Embryonic facial prominence (tissue), 1 donor: ENCODE results near the gene COMT.
"Not testable (repeated sequence)": the region's sequence is repeated elsewhere in the genome, so short reads cannot be mapped to it uniquely, and the experiment has no call there.

Source experiments
- DNase-seq: peaks from one replicate; pipeline ENCODE4 v3.0.0-alpha.2; 2016; ENCODE audit errors: extremely low spot score

The COMT gene

DNA sequence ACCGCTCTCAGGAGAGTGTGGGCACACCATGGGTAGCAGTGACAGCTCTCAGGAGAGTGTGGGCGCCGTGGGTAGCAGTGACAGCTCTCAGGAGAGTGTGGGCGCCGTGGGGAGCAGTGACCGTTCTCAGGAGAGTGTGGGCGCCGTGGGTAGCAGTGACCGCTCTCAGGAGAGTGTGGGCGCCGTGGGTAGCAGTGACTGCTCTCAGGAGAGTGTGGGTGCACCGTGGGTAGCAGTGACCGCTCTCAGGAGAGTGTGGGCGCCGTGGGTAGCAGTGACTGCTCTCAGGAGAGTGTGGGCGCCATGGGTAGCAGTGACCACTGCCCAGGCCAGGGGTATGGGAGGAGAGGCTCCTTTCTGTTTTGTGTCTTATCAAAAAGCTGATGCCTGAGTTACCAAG is 33.7 kb upstream of the COMT start:
- DNase-seq, result not testable (repeated sequence)

GRCh38 chr22:19909350-19910179 is 32.0 kb upstream of the COMT start:
- peak; percentile 63 for DNase-seq

- no peak for DNase-seq
These were observed 31.3 kb upstream of the COMT start for GRCh38 chr22:19910180-19910744.

DNA sequence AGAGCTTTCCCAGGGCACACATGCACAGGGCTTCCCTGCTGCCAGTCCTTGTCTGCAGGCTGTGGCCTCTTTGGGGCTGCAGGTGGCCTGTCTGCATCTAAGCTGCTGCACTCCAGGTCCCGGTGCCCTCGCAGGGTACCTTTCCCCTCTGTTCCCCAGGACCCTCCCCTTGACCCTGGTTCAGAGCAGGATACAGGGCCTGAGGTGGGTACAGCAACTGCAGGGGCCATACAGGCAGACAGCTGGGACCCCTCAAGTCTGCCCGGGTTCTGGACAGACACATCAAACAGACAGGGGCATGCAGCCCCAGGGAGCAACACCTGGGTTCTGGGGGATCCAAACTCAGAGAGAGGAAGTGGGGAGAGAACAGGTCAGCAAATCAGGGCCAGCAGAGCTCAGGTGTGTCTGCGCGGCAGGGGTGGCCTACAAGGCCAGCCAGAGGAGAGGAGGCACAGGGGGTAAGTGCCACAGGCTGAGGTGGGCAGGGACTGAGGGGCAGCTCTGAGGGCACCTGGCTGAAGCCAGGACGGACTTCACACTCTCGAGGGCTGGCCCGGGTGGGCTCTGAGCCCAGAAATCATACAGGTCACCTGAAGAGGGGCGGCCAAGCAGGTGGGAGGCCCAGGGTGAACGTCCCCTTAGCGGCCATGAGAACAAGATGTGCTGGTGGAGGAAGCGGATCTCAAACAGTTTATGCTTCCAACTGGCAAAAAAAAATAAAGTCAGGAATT is 29.9 kb upstream of the COMT start:
- no peak for DNase-seq

DNA sequence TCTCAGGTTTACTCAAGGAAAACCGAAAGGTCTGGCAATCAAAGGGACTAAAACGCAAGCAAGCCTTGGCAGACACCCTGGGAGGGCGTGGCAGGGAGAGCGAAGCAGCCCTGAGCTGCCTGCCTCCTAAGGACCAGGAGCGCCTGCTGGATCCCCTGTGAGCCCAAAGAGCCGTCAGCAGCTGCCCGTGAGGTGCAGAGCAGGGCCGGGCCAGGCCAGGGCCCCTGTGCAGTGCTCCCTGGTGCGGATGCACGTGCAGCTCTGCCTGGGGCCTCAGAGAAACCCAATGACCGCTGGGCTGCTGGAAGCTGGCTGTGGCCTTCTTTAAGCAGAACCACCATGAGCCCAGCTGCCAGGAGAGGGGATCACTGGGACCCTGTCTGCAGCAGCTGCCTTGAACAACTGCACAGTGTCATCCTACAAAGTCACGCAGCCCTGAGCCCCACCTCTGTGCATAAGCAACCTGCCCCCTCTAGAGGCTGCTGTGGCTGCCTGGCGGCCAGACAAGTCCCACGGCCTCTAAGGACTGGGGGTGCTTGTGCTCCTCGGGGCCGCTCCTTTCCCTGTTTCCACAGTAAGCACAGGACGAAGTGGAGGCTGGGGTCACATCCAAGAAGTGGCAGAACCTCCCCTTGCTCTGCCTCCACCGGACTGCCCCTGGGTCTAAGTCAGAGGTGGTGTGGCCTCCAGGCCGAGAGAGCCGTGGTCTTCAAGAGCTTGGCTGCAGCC is 29.1 kb upstream of the COMT start:
- no peak for DNase-seq

DNA sequence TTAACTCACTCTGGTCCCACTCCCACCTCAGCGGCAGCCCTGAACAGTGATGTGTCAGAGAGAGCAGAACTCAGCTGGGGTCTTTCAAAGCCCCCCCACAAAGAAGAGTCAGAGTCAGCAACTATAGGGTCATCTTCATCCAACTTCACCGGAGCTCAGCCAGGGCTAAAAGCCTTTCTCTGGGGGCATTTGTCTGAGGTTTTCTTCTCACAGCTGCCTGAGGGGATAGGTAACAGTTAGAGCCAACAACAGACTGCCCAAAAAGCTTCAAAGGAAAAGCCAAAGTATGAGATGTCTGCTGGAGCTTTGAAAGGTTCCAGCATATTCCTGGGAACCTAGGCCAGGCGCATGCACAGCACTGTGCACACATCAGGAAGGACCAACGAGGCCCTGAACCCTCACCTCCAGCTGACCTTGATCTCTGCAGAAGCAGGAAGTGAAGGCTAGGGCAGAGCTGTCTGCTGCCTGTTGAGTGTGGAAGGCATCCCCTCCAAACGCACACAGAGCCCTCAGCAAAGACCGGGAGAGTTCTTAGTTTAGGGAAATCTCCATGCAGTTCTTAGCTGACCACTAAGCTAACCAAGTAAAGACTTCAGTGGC is 28.1 kb upstream of the COMT start:
- DNase-seq, result no peak

GRCh38 chr22:19914201-19914943 is 27.2 kb upstream of the COMT start:
- DNase-seq, result no peak

GRCh38 chr22:19915287-19915954 is 26.2 kb upstream of the COMT start:
- DNase-seq, result no peak

GRCh38 chr22:19916006-19916405 is 25.6 kb upstream of the COMT start:
- DNase-seq, result no peak

- DNase-seq, result no peak
These were observed 24.6 kb upstream of the COMT start for GRCh38 chr22:19916941-19917340.

- no peak for DNase-seq
These were observed 24.0 kb upstream of the COMT start for GRCh38 chr22:19917389-19918138.

DNA sequence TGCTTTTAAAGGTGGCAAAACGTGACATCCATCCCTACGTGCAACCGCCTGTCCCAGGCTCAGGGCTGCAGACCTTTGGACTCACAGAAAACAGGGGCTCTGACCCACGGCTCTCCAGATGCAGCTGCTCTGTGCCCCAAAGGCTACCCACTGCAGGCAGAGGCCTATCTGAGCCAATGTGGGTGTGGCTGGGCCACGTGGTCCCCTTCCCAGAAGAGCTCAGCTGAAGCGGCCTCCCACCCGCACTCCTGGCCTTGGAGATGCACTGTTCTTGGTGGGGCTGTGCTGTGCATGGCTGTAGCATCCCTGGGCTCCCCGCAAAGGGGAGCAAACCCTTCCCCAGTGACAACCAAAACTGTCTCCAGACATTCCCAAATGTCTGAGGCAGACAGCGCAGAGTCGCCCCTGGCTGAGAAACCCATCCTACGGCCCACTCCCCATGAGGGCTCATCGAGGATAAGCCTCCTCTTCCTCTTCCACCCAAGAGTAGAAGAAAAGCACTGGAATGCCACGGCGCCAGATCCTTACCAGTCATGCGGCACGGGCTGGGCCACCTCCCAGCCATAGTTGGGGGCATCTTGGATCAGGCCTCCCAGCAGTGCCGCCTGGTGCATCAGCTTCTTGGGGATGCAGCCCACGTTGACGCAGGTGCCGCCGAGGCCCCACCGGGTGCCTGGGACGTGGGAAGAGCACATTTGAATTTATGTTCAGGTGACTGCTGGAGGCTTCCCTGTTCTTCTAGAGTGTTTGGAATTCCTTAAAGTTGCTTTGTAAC is 23.1 kb upstream of the COMT start:
- no peak for DNase-seq

DNA sequence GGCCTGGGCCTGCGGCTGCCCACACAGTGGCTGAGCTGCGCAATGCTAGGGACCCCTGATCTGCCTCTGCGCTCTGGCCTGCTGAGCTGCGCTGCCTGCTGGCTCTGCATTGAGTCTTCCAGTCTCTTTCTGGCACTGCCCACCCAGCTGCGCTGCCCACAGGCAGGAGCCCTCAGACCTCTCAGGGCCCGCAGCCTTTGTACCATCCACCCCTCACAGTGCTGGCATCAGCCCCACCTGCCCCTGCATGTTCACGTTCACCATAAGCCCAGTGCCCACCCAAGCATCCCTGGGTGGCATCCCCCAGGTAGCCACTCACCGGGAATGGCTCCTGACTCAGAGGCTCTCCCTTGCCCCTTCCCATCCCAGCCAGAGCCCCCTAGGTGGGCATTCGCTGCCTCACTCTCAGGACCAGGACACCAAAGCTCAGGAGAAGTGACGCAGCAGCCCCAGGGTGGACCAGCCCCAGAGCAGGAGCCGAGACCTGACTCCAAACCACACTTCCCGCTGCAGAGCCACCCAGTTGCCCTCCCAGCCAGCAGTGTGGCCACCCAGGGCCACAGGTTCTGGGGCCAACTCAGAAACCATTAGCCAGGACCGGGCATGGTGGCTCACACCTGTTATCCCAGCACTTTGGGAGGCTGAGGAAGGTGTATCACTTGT is 21.7 kb upstream of the COMT start:
- no peak for DNase-seq

DNA sequence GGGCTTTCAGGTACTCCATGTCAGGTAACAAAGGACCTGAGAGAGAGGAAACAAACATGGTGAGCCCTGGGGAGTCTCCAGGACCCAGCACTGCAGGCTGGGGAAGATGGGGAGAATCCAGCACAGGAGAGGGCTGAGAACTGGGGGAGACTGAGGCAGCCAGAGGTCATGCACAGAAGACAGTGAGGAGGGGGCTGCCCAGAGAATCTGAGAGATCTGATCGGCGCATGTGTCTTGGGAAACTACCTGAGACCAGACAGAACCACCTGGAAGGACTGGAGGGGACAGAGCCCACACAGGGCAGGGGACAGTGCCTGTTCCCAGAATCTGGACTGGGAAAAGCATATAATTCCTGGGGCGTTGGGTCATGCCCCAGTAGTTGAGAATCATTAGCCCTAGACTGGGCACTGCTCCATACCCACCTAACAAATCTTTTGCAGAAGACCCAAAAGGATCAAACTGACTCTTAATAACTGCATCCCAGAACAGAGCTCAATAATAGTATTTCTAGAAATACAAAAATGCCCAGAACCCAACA is 20.0 kb upstream of the COMT start:
- DNase-seq, result no peak

DNA sequence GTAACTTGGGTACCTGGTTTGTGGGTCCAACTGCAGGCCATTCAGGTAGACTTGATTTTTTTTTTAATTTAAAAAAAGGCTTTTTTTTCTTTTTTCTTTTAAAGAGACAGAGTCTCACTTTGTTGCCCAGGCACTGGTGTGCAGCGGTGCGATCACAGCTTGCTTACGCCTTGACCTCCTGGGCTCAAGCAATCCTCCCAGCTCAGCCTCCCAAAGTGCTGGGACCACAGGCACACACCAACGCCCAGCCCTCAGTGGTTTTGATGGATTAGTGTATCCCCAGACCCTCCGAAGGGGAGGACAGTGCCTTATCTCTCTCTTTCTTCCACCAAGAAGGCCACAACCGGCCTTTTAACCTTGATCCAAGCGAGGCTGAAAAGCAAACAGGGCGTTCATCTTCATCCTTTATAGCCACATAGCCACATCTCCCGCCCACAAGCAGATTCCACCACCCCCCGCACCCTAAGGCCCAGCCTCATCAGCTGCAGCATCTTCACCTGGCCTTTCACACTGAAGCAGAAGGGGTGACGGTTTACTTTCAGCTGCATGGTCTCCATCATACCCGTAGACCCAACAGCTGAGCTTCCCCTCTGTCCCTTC is 17.6 kb upstream of the COMT start:
- no peak for DNase-seq

- not testable (repeated sequence) for DNase-seq
These were observed 15.5 kb upstream of the COMT start for GRCh38 chr22:19926028-19926427.

DNA sequence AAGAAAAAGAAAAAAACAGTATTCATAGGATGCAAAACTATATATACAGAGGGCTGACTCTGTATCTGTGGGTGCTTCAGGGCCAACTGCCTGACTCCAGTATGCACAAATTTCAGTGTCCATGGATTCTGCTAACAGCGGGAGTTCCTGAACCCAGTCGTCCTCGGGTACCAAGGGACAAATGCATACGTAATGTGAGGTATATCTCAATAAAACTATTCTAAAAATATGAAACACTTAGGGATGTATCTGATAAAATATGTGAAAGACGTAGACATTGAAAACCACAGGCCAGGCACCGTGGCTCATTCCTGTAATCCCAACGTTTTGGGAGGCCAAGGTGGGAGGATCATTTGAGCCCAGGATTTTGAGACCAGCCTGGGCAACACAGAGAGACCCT is 13.9 kb upstream of the COMT start:
- DNase-seq, result no peak

- DNase-seq, result no peak
These were observed 13.4 kb upstream of the COMT start for GRCh38 chr22:19928207-19928606.
